Activated effector memory CD4-positive, alpha-beta T cell treated with Interleukin-2 at 50 U/mL for 16 hours (primary cell): ENCODE results near the gene PRUNE1.
A peak's percentile ranks its signal among the peaks of the same experiment; 100 is the strongest.

Experiments used
- DNase-seq: peaks from one replicate; pipeline ENCODE4 v3.0.0-alpha.2; 2020

PRUNE1 gene

DNA sequence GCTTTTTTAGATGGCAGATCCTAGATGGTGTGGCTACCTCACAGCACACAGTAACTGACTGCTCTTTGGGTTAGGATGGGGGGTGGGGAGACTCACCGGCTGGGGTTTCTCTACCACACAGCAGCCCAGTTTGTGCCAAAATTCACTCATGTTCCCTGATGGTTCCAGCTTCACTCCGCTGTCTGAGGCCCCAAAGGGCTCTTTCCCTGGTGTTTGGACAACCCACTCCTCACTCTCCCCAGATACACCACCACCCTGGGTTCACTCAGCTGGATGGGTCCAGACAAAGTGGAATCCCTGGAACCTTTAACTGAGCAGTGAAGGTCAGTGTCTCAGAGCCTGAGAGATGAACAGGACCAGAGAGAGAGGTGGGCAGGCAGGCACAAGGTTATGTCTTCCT is 47.3 kb downstream of the PRUNE1 start:
- no peak for DNase-seq

- peak; percentile 16 for DNase-seq
Observed at GRCh38 chr1:151056149-151056548, 47.9 kb downstream of the PRUNE1 start.

DNA sequence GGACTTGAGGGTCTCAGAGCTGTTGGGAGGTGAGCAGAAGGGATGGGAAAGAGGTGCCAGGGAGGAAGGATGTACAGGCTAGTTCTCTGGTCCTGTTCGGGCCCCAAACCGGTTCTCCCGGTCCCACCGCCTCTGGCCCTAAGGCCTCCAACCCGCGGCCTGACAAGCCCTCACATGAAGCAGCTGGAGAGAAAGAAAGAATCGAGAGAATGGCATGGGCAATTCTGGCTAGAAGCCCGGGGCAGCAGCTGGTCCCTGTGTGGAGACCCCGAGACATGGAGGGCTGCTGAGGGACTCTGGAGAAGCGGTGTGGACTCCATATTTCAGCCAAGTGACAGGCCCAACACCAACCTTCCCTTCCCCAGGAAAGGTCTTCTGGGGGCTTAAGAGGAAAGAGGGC is 50.4 kb downstream of the PRUNE1 start:
- DNase-seq = no peak

DNA sequence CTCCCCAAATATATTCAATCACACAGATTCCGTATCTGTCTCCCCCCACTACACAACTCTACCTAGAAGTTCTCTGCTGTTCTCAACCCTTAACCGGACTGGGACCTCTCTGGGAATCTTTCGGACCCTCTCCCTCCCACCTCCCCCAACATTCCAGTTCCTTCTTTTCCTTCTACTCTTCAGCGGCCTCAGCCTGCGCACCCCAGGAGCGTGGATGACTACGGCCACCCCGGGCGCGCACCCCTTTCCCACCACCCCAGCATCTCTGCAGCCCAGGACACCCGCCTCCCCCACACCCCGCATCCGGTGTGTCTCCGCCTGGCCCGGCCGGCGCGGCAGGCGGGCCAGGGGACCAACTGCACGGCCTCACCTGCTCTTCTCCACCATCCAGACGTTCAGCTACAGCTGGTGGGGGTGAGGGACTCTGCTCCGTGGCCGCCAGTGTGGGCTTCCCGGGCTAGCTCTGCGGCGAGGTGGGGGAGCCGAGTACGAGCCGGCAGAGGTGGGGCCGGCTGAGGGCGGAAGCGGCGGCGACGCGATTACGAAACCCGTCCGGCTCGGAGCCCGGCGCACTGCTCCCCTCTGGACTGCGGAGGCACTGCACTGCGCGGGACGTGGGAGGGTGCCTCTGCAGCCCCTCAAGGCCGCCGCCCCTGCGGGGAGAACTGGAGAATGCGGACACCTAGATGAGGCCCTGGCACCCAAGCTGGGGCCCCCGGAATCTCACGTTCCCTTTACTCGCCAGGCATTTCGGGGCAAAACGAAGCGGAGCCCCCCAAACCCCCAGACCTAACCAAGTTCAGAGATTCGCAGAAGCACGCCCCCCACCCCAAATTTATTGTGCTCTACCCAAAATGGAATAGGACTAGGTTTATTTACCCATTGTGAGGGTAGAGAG is 51.1 kb downstream of the PRUNE1 start, which contains the start of gene CDC42SE1:
CDC42SE1 (minus strand) TSS at position 514 of the 898 bp plus-strand sequence. CDS start 3,892 bp downstream, outside the sequence.
- peak; percentile 79 for DNase-seq

- no peak for DNase-seq
Observed at GRCh38 chr1:151060007-151060656, 51.9 kb downstream of the PRUNE1 start, which contains the start of gene MLLT11. Gene MLLT11, plus strand, starts transcription at chr1:151060397. Its CDS starts 6,828 bp downstream, at chr1:151067225.

- no peak for DNase-seq
Observed at GRCh38 chr1:151060657-151061421, 52.6 kb downstream of the PRUNE1 start.

GRCh38 chr1:151061704-151062103 is 53.5 kb downstream of the PRUNE1 start:
- DNase-seq = no peak

- no peak for DNase-seq
Observed at GRCh38 chr1:151062741-151063371, 54.6 kb downstream of the PRUNE1 start.

DNA sequence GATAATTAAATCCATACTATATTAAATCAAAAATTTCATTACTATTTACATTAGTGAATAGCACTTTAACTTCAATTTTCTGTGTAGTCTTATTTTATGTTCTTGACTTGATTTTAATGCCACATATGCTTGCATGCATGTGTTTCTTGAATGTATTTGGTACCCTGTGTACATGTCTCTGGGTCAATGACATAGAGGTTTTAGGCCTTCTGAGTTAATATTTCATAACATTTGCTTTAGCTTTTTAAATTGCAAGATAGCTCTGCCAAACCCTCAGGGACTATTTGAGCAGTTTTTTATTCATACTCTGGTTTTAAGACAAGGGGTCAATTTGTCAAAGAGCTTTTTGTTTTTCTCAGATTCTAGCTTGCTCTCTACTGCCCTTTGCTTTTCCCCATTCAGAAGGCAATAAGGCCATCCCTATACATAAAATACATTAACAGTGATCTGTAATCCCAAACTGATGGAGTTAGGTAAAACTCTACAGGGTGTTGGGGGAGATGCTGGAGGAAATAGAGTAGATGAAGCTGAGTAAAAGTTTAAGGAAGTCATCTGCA is 56.9 kb downstream of the PRUNE1 start:
- DNase-seq = no peak

DNA sequence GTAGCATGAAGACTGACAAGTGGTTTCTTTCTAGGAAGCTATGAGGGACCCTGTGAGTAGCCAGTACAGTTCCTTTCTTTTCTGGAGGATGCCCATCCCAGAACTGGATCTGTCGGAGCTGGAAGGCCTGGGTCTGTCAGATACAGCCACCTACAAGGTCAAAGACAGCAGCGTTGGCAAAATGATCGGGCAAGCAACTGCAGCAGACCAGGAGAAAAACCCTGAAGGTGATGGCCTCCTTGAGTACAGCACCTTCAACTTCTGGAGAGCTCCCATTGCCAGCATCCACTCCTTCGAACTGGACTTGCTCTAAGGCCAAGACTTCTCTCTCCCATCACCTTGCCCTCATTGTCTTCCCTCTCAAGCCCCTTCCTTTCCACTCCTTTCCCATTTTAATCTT is 58.9 kb downstream of the PRUNE1 start:
- DNase-seq = no peak

- DNase-seq = no peak
Observed at GRCh38 chr1:151069103-151069486, 60.8 kb downstream of the PRUNE1 start.

GRCh38 chr1:151070474-151071276 is 62.4 kb downstream of the PRUNE1 start, which contains the start of gene GABPB2:
Gene GABPB2, plus strand, starts transcription at chr1:151070761. Its CDS starts 17,429 bp downstream, at chr1:151088190.
- DNase-seq = peak; percentile 79

DNA sequence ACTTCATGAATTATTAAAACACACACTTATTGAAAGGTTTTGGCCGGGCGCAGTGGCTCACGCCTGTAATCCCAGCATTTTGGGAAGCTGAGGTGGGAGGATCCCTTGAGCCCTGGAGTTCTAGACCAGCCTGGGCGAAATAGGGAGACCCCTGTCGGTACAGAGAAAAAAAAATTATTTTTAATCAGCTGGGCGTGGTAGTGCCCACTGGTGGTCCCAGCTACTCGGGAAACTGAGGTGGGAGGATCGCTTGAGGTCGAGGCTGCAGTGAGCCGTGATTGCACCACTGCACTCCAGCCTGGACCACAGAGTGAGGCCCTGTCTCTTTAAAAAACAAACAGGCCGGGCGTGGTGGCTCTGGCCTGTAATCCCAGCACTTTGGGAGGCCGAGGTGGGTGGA is 64.0 kb downstream of the PRUNE1 start:
- no peak for DNase-seq
